T-helper 2 cell treated with Interferon-gamma antibody and Interleukin-4, amounts not matched to agents 5 μg/mL and 100 μg/mL, for 36 hours (primary cell): ENCODE measurements around the gene NAV2.

ENCODE experiments used
- DNase-seq: peaks from one replicate; pipeline ENCODE4 v3.0.0; 2021; ENCODE audit warnings: low spot score
- H3K27ac Mint-ChIP-seq: one replicate; pipeline ENCODE4 v1.8.0; 2021; ENCODE audit warnings: mild to moderate bottlenecking, mixed read lengths
- H3K27me3 Mint-ChIP-seq: one replicate; pipeline ENCODE4 v1.8.0; 2021; ENCODE audit warnings: low read depth, mixed read lengths
- H3K36me3 Mint-ChIP-seq: one replicate; pipeline ENCODE4 v1.8.0; 2021; ENCODE audit warnings: low read depth, mixed read lengths
- H3K4me1 Mint-ChIP-seq: one replicate; pipeline ENCODE4 v1.8.0; 2021; ENCODE audit warnings: low read depth, mixed read lengths
- H3K4me3 Mint-ChIP-seq: one replicate; pipeline ENCODE4 v1.8.0; 2022; ENCODE audit warnings: mild to moderate bottlenecking, moderate library complexity, mixed read lengths
- H3K9me3 Mint-ChIP-seq: one replicate; pipeline ENCODE4 v1.8.0; 2021; ENCODE audit warnings: mixed read lengths

The NAV2 gene

DNA sequence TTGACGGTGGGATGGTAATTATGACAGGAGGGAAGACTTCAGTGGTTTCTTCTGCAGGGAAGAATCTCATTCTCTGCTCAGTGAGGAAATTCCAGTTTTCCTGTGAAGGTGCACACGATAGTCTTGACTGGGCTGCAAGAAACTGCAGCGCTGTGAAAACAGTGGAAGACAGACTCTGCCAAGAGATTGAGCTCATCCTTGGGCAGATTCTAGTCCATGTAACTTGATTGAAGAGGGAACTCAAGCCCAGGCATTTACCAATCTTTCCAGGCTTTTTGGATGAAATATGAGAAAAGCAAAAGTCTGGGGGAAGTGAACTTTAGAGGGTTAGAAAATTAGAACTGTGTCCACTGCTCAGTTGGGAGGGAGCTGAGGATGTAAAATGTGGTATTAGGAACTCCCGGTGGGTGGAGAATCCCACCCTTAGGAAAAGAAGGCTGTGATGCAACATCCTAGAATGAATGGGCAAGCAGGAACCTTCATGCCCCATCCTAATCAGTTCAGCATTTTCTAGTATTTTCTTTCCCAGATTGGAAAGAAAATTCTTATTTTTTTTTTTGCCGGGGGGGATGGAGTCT is 235.0 kb downstream of the NAV2 start:
- peaks cover 16% of the 10 kb centered on the region for H3K27me3 Mint-ChIP-seq
- no peaks in the 10 kb centered on the region for H3K9me3 Mint-ChIP-seq
- DNase-seq = no peak
- peaks cover 5% of the 10 kb centered on the region for H3K4me1 Mint-ChIP-seq
- H3K36me3 Mint-ChIP-seq = no peaks in the 10 kb centered on the region
- no peak overlapping the region for H3K27ac Mint-ChIP-seq
- H3K4me3 Mint-ChIP-seq = no peak overlapping the region

DNA sequence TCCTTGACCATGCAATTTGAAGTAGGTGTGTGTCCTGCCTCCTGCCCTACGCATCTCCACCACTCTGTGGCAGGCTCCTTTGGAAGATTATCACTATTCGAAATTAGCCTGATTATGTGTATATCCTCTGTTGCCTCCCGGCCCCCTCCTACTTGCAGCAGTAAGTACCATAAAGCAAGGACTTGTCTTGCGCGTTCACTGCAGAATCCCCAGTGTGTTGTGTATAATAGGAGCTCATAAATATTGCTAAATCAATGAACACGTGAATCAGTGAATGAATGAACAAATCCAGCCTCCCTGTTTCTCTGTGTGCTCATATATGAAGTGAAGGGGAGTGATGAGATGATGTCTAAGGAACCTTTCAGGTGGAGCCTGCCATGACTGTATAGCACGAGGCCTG is 237.0 kb downstream of the NAV2 start:
- DNase-seq = no peak
- H3K9me3 Mint-ChIP-seq = no peaks in the 10 kb centered on the region
- peaks cover 5% of the 10 kb centered on the region for H3K4me1 Mint-ChIP-seq
- H3K36me3 Mint-ChIP-seq = no peaks in the 10 kb centered on the region
- H3K27ac Mint-ChIP-seq = no peak overlapping the region
- H3K4me3 Mint-ChIP-seq = no peak overlapping the region
- peaks cover 25% of the 10 kb centered on the region for H3K27me3 Mint-ChIP-seq

DNA sequence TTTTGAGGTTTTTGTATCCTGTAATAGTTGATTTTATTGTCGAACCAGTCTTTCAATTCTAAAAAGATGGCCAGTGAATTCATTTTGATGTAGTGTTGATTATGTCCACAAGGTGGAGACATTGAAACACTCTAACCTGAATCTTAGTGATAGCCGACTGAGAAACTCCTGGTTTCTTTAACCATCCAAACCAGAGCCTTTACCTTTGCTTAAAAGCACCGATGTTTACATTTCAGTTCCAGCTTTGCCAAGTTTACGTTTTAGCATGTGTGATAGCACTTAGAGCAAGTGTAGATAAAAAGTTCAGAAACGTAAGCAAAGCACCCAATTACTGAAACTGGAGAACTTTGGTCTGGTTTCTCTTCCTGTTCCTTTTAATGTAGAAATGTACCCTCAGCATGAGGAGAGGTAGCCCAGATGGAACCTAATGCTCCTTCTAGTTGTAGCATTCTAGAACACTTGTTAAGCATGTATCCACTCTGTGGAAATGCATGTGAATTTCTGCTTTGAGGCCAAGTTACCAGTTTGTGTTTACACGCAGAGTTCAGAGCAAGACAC is 239.0 kb downstream of the NAV2 start:
- no peak for DNase-seq
- Mint-ChIP-seq H3K9me3 (no peaks in the 10 kb centered on the region), H3K27ac (no peak overlapping the region), H3K27me3 (peaks cover 23% of the 10 kb centered on the region), H3K36me3 (no peaks in the 10 kb centered on the region), H3K4me3 (peak overlapping the region; percentile 36), H3K4me1 (peaks cover 5% of the 10 kb centered on the region)

DNA sequence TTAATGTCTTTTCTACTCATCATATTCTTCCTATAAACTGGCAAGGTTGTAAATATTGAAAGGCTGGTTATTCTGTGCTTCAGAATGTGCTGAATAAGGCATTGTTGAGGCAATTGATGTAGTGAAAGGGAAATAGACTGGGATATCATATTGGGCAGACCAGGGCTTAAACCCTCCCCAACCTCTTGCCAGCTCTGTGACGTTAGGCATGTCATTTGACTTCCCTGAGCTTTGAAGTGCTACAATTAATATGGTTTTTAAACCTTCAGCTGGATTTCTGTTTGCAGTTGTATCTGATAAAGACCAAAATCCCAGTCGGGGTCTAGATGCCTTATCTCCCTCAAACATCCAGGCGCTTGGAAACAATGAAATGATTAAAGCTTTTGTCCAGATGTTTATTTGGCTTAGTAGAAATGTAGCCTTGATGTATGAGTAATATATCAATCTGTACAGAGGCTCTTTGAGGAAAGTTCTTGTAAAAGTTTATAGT is 239.5 kb downstream of the NAV2 start:
- no peak for DNase-seq
- peak overlapping the region; percentile 36 for H3K4me3 Mint-ChIP-seq
- peaks cover 23% of the 10 kb centered on the region for H3K27me3 Mint-ChIP-seq
- no peaks in the 10 kb centered on the region for H3K36me3 Mint-ChIP-seq
- H3K9me3 Mint-ChIP-seq = no peaks in the 10 kb centered on the region
- no peak overlapping the region for H3K27ac Mint-ChIP-seq
- H3K4me1 Mint-ChIP-seq = peaks cover 5% of the 10 kb centered on the region

DNA sequence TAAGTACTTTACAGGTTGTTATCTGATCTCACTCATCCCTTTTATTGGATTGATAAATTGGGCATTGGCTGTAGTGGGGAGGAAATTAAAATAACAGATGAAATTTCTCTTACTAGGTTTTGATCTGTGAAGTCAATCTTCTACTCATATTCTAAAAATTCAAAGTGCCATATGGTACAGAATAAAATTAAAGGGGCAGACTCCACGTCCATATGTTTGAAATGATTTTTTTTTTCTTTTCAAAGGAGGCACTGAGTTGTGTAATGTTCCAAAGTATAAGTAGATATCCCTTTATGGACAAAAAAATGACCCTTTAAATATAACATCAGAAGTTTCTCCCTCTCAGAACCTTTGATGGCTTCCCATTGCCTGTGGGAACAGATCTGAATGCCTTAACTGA is 240.3 kb downstream of the NAV2 start:
- peaks cover 21% of the 10 kb centered on the region for H3K27me3 Mint-ChIP-seq
- H3K4me3 Mint-ChIP-seq = no peak overlapping the region
- DNase-seq = no peak
- no peaks in the 10 kb centered on the region for H3K36me3 Mint-ChIP-seq
- H3K27ac Mint-ChIP-seq = no peak overlapping the region
- H3K4me1 Mint-ChIP-seq = peaks cover 5% of the 10 kb centered on the region
- no peaks in the 10 kb centered on the region for H3K9me3 Mint-ChIP-seq

DNA sequence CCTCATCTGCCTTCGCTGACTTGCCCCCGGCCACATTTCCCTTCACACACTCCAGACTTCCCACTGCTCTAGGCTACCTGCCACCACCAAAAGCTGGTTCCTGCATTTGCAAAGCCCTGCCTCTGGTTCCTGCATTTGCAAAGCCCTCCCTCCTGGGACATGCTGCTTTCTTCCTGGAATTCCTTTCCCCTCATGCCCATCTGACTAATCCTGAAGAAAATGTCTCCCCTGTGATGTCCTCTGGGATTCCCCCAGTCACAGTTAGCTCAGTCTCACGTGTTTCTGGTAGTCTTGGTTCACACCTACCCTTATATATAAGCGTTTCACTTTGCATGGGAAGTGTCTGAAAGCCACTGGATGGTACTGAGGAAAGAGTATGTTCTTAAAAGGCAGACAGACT is 240.7 kb downstream of the NAV2 start:
- no peak overlapping the region for H3K4me3 Mint-ChIP-seq
- DNase-seq = no peak
- no peak overlapping the region for H3K27ac Mint-ChIP-seq
- H3K4me1 Mint-ChIP-seq = peaks cover 5% of the 10 kb centered on the region
- H3K36me3 Mint-ChIP-seq = no peaks in the 10 kb centered on the region
- H3K27me3 Mint-ChIP-seq = peaks cover 21% of the 10 kb centered on the region
- no peaks in the 10 kb centered on the region for H3K9me3 Mint-ChIP-seq

DNA sequence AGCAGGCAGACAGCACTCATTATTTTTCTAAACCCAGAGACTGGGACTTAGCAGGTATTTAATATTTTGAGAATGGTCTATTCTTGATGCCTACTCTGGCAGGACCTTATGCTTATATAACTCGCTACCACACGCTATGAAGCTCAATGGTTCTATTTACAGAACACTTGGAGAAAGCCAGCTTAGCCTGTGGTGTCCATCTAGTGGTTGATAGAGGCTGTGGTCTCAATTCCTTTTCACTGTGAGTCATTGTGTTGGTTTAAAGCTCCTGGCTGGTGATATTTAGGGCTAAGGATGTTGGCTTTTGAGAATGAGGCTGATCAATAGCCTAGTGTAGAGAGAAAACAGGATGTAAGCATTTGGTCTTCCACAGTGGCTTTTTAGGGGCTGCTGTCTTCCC is 241.3 kb downstream of the NAV2 start:
- no peak for DNase-seq

DNA sequence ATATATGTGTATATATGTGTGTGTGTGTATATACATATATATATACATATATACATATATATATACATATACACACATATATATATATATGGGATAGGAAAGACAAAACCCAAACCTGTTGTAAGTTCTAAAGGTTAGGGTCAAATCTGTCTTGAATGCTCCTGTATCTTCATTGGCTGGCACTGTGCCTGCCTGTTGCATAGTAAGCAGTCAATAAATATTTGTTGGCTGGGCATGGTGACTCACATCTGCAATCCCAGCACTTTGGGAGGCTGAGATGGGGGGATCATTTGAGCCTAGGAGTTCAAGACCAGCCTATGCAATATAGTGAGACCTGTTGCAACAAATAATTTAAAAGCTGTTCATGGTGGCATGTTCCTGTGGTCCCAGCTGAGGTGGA is 242.3 kb downstream of the NAV2 start:
- DNase-seq = no peak

More for the DNA sequence above, 241.3 kb downstream of the NAV2 start:
- Mint-ChIP-seq H3K4me1 (peaks cover 5% of the 10 kb centered on the region), H3K4me3 (no peak overlapping the region), H3K36me3 (no peaks in the 10 kb centered on the region), H3K27me3 (peaks cover 21% of the 10 kb centered on the region), H3K9me3 (no peaks in the 10 kb centered on the region), H3K27ac (no peak overlapping the region)

DNA sequence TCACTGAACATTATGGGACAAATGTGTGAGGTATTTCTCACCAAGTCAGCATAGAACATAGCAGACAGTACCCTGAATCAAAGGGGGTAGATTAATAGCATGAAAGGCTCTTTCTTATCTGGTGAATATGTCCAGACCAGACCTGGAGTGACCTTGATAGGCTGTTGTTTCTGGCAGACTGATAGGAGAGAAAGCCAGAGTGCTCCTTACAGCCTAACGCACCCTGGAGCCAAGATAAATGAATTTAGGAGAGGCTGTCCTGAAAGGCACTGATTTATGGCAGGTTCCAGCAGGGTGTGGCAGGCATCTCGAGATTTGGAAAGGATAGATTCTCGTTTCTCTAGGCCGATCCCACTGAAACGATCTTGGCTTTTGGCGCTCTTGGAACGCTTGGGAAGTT is 243.0 kb downstream of the NAV2 start:
- H3K4me3 Mint-ChIP-seq = no peak overlapping the region
- DNase-seq = no peak
- no peaks in the 10 kb centered on the region for H3K36me3 Mint-ChIP-seq
- peaks cover 21% of the 10 kb centered on the region for H3K27me3 Mint-ChIP-seq
- peaks cover 5% of the 10 kb centered on the region for H3K4me1 Mint-ChIP-seq
- no peaks in the 10 kb centered on the region for H3K9me3 Mint-ChIP-seq
- H3K27ac Mint-ChIP-seq = no peak overlapping the region

More for the DNA sequence above, 242.3 kb downstream of the NAV2 start:
- Mint-ChIP-seq H3K4me3 (no peak overlapping the region), H3K9me3 (no peaks in the 10 kb centered on the region), H3K4me1 (peaks cover 5% of the 10 kb centered on the region), H3K36me3 (no peaks in the 10 kb centered on the region), H3K27ac (no peak overlapping the region), H3K27me3 (peaks cover 21% of the 10 kb centered on the region)

DNA sequence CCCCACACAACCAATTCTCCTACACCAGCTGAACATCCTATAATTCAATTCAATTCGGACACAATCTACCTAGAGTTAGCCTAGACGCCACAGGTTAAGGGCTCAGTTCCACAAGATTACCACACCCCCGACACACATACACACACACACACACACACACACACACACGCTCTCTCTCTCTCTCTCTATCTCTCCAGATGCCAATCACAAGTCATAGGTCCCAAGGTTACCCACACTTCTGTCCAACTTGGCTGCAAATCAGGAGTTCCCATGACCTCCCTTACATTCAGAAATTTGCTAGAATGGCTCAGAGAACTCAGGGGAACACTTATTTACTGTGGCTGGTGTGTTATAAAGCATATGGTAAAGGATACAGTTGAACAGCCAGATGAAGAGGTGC is 243.6 kb downstream of the NAV2 start:
- H3K9me3 Mint-ChIP-seq = no peaks in the 10 kb centered on the region
- peaks cover 21% of the 10 kb centered on the region for H3K27me3 Mint-ChIP-seq
- H3K36me3 Mint-ChIP-seq = no peaks in the 10 kb centered on the region
- no peak for DNase-seq
- H3K4me1 Mint-ChIP-seq = peaks cover 5% of the 10 kb centered on the region
- H3K27ac Mint-ChIP-seq = no peak overlapping the region
- H3K4me3 Mint-ChIP-seq = no peak overlapping the region

DNA sequence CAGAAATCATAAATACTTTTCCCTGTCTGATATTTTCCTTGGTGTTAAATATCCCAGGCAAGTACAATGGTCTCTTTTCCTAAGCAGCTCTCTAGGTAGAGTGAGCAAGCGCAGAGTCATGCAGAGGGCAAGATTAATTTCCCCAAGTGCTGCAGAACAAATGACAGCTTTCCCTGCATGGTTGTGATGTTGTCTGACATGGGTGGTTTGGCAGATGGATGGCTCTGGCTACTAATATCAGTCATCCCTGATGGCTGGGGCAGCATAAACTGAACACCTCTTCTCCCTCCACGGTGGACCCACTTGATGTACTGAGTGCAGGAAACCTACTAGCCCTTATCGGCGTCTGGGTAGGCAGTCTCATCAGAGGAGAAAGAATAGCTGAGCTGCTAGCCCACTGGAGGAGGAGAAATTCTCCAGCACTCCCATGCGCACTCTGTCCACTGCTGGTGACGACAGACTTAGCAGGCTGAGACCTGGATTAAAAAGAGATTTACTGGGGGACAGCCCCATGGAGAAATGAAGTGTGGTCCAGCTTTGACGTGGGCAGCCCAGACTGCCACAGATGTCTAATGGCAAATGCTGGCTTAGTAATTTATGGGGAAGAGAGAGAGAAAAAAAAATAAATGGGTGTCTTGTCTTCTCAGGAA is 244.8 kb downstream of the NAV2 start:
- no peak for DNase-seq
- peaks cover 15% of the 10 kb centered on the region for H3K27me3 Mint-ChIP-seq
- no peaks in the 10 kb centered on the region for H3K4me1 Mint-ChIP-seq
- H3K36me3 Mint-ChIP-seq = no peaks in the 10 kb centered on the region
- H3K9me3 Mint-ChIP-seq = no peaks in the 10 kb centered on the region
- no peak overlapping the region for H3K27ac Mint-ChIP-seq
- H3K4me3 Mint-ChIP-seq = no peak overlapping the region

DNA sequence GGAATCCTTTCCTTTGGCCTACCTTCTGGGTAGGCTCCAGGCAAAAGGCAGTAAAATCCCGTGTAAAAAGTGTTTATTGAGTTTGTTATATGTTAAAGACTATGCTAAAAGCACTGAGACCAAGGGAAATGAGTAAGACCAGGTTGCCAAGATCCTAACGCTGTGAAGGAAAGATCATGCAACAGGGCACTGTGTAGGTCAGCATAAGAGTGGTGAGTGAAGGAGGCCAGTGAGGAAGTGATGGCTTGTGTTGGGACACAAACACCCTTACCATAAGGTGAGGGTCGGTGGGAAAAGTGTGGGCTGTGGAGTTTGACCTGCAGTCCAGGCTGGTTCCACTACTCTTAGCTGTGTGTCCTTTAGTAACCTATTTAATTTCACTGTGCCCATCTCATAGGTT is 245.6 kb downstream of the NAV2 start:
- Mint-ChIP-seq H3K27me3 (peaks cover 10% of the 10 kb centered on the region), H3K27ac (no peak overlapping the region), H3K36me3 (no peaks in the 10 kb centered on the region), H3K4me3 (no peak overlapping the region), H3K4me1 (no peaks in the 10 kb centered on the region), H3K9me3 (no peaks in the 10 kb centered on the region)
- DNase-seq = no peak

DNA sequence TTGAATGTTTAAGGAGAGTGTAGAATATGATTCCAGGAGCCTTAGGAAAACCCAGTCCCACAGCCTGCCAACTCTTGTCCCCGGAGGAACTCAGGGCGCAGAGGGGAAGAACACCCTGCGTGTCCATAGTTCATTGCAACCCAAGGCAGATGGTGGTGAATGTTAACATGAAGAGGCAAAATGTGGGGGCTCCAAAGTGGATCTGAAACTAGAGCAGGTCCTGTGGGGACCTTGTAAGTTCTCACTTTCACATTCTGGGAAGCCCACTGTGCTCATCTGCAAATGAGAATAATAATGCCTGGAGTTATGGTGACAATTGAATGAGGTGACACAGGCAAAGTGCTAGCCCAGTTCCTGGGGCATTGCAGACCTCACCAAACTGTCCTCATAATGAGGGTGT is 246.6 kb downstream of the NAV2 start:
- H3K4me1 Mint-ChIP-seq = no peaks in the 10 kb centered on the region
- H3K9me3 Mint-ChIP-seq = no peaks in the 10 kb centered on the region
- H3K27ac Mint-ChIP-seq = no peak overlapping the region
- H3K27me3 Mint-ChIP-seq = peaks cover 5% of the 10 kb centered on the region
- DNase-seq = no peak
- H3K36me3 Mint-ChIP-seq = no peaks in the 10 kb centered on the region
- H3K4me3 Mint-ChIP-seq = no peak overlapping the region

DNA sequence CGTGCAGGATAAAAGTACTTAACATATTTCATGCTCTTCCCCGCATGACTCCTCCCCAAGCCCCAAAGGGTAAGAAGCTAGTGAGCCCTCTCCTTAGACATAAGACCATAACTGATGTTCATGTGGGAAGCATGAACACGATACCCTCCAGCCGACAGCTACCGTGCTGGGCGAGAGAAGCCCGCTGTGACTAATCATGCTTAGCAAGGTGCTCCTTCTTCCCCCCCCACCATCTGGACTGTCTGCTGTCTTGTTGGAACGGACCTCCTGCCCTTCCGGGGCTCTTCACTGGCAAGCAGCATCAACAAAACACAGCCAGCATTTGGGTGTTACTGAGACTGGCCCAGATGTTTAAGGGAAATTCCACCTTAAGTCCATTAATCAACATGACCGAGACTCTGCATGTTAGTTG is 247.0 kb downstream of the NAV2 start:
- peaks cover 4% of the 10 kb centered on the region for H3K27me3 Mint-ChIP-seq
- H3K4me3 Mint-ChIP-seq = no peak overlapping the region
- H3K4me1 Mint-ChIP-seq = no peaks in the 10 kb centered on the region
- H3K9me3 Mint-ChIP-seq = no peaks in the 10 kb centered on the region
- H3K36me3 Mint-ChIP-seq = no peaks in the 10 kb centered on the region
- H3K27ac Mint-ChIP-seq = no peak overlapping the region
- DNase-seq = no peak
